HEK293 (cell line): Measurements from ENCODE around the gene RBM15B.

Source experiments
- CTCF ChIA-PET: fragments of 350-600 bp; formaldehyde crosslinking; extraction: SDS; loops from one replicate; lab custom pipeline; 2021; ENCODE audit warnings: antibody characterized with exemption; lab: Yijun Ruan, JAX
- POLR2A ChIA-PET: fragments of 300-600 bp; formaldehyde crosslinking; extraction: SDS; loops from one replicate; lab custom pipeline; 2020; ENCODE audit warnings: antibody characterized with exemption, inconsistent platforms; lab: Yijun Ruan, JAX
- H3K27ac ChIP-seq: fragments of 200-500 bp; sonication (Bioruptor generic); 2 replicates; pipeline ENCODE4 v1.5.1; 2014; ENCODE audit warnings: low read depth, low read length, control low read depth, inconsistent platforms; ENCODE audit errors: extremely low read depth
- H3K36me3 ChIP-seq, 2 experiments: fragments of 200-500 bp in 1 of 2; sonication (Bioruptor generic) in 1 of 2; 1 replicate in 1 of 2; 2 replicates in 1 of 2; pipeline ENCODE4 v1.5.1; 2014 to 2017; ENCODE audit warnings: inconsistent platforms in 2 of 2, low read length in 2 of 2; ENCODE audit not compliant: control insufficient read depth in 2 of 2, insufficient read depth in 1 of 2
- H3K4me1 ChIP-seq: fragments of 200-500 bp; sonication (Bioruptor generic); 2 replicates; pipeline ENCODE4 v1.5.1; 2014; ENCODE audit warnings: mild to moderate bottlenecking, low read length, inconsistent platforms; ENCODE audit not compliant: control insufficient read depth, insufficient read depth
- H3K4me3 ChIP-seq: 2 replicates; pipeline ENCODE4 v1.5.1; 2011; ENCODE audit warnings: low read depth, mild to moderate bottlenecking, control low read depth, low read length, moderate library complexity
- H3K9me3 ChIP-seq: fragments of 200-500 bp; sonication (Bioruptor generic); 2 replicates; pipeline ENCODE4 v1.5.1; 2014; ENCODE audit warnings: low read depth, low read length, inconsistent platforms; ENCODE audit not compliant: control insufficient read depth, insufficient read depth
- KLF16 ChIP-seq: fragments of 450-650 bp; formaldehyde crosslinking; IDR thresholded peaks from 2 replicates; pipeline ENCODE4 v1.5.1; 2017; ENCODE audit warnings: missing biosample characterization, missing genetic modification characterization
- PRDM1 ChIP-seq: fragments of 450-650 bp; formaldehyde crosslinking; IDR thresholded peaks from 2 replicates; pipeline ENCODE4; 2016; ENCODE audit warnings: missing biosample characterization, missing genetic modification characterization
- SCRT2 ChIP-seq: fragments of 450-650 bp; formaldehyde crosslinking; IDR thresholded peaks from 2 replicates; pipeline ENCODE4 v1.5.1; 2016; ENCODE audit warnings: missing biosample characterization, missing genetic modification characterization
- WT1 ChIP-seq: fragments of 450-650 bp; formaldehyde crosslinking; IDR thresholded peaks from 2 replicates; pipeline ENCODE4 v1.5.1; 2016; ENCODE audit warnings: missing biosample characterization, missing genetic modification characterization
- ZBTB8A ChIP-seq: fragments of 450-650 bp; formaldehyde crosslinking; IDR thresholded peaks from 2 replicates; pipeline ENCODE4 v1.5.1; 2016; ENCODE audit warnings: missing biosample characterization, missing genetic modification characterization
- ZNF112 ChIP-seq: fragments of 450-650 bp; formaldehyde crosslinking; IDR thresholded peaks from 2 replicates; pipeline ENCODE4 v1.5.0; 2017; ENCODE audit warnings: missing biosample characterization, missing genetic modification characterization
- ZNF157 ChIP-seq: fragments of 450-650 bp; formaldehyde crosslinking; IDR thresholded peaks from 2 replicates; pipeline ENCODE4 v1.5.1; 2016; ENCODE audit warnings: missing biosample characterization, missing genetic modification characterization
- ZNF23 ChIP-seq: fragments of 450-650 bp; formaldehyde crosslinking; IDR thresholded peaks from 2 replicates; pipeline ENCODE4 v1.5.1; 2016; ENCODE audit warnings: missing biosample characterization, missing genetic modification characterization, borderline replicate concordance
- ZNF416 ChIP-seq: fragments of 450-650 bp; formaldehyde crosslinking; IDR thresholded peaks from 2 replicates; pipeline ENCODE4 v1.5.1; 2016; ENCODE audit warnings: missing biosample characterization, missing genetic modification characterization
- ZNF529 ChIP-seq: fragments of 450-650 bp; formaldehyde crosslinking; IDR thresholded peaks from 2 replicates; pipeline ENCODE4 v1.5.1; 2017; ENCODE audit warnings: missing genetic modification characterization, missing biosample characterization; ENCODE audit not compliant: insufficient replicate concordance
- ZNF544 ChIP-seq: fragments of 450-650 bp; formaldehyde crosslinking; IDR thresholded peaks from 2 replicates; pipeline ENCODE4 v1.5.0; 2017; ENCODE audit warnings: missing biosample characterization, missing genetic modification characterization
- ZNF555 ChIP-seq: fragments of 450-650 bp; formaldehyde crosslinking; conservative IDR thresholded peaks from 2 replicates; pipeline ENCODE4 v1.5.1; 2017; ENCODE audit warnings: missing biosample characterization, mild to moderate bottlenecking, missing genetic modification characterization, inconsistent platforms
- ZNF558 ChIP-seq: fragments of 450-650 bp; formaldehyde crosslinking; IDR thresholded peaks from 2 replicates; pipeline ENCODE4 v1.5.1; 2016; ENCODE audit warnings: missing biosample characterization, missing genetic modification characterization
- ZNF610 ChIP-seq: fragments of 450-650 bp; formaldehyde crosslinking; IDR thresholded peaks from 2 replicates; pipeline ENCODE4 v1.5.1; 2016; ENCODE audit warnings: missing biosample characterization, missing genetic modification characterization, borderline replicate concordance
- ZNF621 ChIP-seq: fragments of 450-650 bp; formaldehyde crosslinking; IDR thresholded peaks from 2 replicates; pipeline ENCODE4 v1.5.1; 2017; ENCODE audit warnings: missing biosample characterization, missing genetic modification characterization
- ZNF654 ChIP-seq: fragments of 450-650 bp; formaldehyde crosslinking; IDR thresholded peaks from 2 replicates; pipeline ENCODE4 v1.5.1; 2016; ENCODE audit warnings: low read depth, missing biosample characterization, missing genetic modification characterization
- ZNF843 ChIP-seq: fragments of 450-650 bp; formaldehyde crosslinking; IDR thresholded peaks from 2 replicates; pipeline ENCODE4 v1.5.1; 2016; ENCODE audit warnings: missing biosample characterization, missing genetic modification characterization
- TF ChIP-seq, protein P1 (sequence below): fragments of 450-650 bp; formaldehyde crosslinking; IDR thresholded peaks from 2 replicates; pipeline ENCODE4 v1.5.1; 2016; ENCODE audit warnings: missing biosample characterization, missing genetic modification characterization
- TF ChIP-seq, protein P2 (sequence below): fragments of 450-650 bp; formaldehyde crosslinking; IDR thresholded peaks from 2 replicates; pipeline ENCODE4 v1.5.1; 2017; ENCODE audit warnings: missing biosample characterization, missing genetic modification characterization
- TF ChIP-seq, protein P3 (sequence below): fragments of 450-650 bp; formaldehyde crosslinking; IDR thresholded peaks from 2 replicates; pipeline ENCODE4 v1.5.1; 2016; ENCODE audit warnings: missing biosample characterization, missing genetic modification characterization
- TF ChIP-seq, protein P4 (sequence below): fragments of 450-650 bp; formaldehyde crosslinking; IDR thresholded peaks from 2 replicates; pipeline ENCODE4 v1.5.1; 2016; ENCODE audit warnings: missing biosample characterization, missing genetic modification characterization
- TF ChIP-seq, protein P5 (sequence below): fragments of 450-650 bp; formaldehyde crosslinking; IDR thresholded peaks from 2 replicates; pipeline ENCODE4 v1.5.1; 2016; ENCODE audit warnings: missing biosample characterization, missing genetic modification characterization

The RBM15B gene

DNA sequence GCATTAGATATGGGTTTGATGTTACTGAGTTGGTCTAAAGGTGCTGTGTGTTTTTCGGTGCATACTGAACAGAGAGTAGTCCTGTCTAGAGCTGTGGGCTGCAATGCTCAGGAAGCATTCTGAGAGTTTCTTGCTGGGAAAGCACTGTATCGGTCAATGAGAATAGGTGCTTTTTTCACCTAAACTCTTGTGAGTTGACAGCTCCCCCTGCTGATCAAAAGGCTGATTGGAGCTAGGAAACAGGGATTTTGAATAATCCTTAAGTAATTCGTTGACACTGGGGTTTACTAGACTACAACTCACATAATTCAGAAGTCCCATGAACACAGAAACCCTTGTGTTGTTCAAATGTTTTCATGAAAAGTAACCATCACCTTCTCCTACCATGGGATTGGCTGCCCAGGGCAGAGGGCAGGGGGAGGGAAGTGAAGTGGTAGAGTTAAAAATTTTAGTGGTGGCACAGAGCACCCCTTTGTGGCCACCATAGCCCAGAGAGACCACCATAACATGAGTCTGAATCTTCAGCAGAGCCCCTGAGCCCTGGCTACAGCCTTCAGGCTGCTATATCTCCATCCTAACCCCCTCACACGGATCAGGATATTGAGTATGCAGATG is 19.0 kb upstream of the RBM15B start:
- H3K9me3 ChIP-seq, result no peaks in the 10 kb centered on the region
- H3K27ac ChIP-seq, result no peak overlapping the region
- no peak for TF ChIP-seq PRDM1 (tag by site-specific recombination)
- no peak for TF ChIP-seq ZNF621 (tag by site-specific recombination)
- no peak for TF ChIP-seq KLF16 (tag by site-specific recombination)
- TF ChIP-seq ZNF654 (tag by site-specific recombination), result peak; percentile 80
- no peak for TF ChIP-seq ZNF610 (tag by site-specific recombination)
- TF ChIP-seq ZBTB8A (tag by site-specific recombination), result no peak
- TF ChIP-seq, protein P1, sequence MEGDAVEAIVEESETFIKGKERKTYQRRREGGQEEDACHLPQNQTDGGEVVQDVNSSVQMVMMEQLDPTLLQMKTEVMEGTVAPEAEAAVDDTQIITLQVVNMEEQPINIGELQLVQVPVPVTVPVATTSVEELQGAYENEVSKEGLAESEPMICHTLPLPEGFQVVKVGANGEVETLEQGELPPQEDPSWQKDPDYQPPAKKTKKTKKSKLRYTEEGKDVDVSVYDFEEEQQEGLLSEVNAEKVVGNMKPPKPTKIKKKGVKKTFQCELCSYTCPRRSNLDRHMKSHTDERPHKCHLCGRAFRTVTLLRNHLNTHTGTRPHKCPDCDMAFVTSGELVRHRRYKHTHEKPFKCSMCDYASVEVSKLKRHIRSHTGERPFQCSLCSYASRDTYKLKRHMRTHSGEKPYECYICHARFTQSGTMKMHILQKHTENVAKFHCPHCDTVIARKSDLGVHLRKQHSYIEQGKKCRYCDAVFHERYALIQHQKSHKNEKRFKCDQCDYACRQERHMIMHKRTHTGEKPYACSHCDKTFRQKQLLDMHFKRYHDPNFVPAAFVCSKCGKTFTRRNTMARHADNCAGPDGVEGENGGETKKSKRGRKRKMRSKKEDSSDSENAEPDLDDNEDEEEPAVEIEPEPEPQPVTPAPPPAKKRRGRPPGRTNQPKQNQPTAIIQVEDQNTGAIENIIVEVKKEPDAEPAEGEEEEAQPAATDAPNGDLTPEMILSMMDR, result peak; percentile 20; the same call in 1 of the 2 replicates
- peaks cover 0 to 43% of the 10 kb centered on the region in 2 experiments; a peak in 1 of 3 replicates for H3K36me3 ChIP-seq
- H3K4me1 ChIP-seq, result no peaks in the 10 kb centered on the region
- no peak overlapping the region for H3K4me3 ChIP-seq
- ChIA-PET CTCF (interaction anchor here (0.6 to 4.0 kb wide), 11 partner anchors 61 to 756 kb away, joined by 3 to 36 read pairs (median 4); partner anchors contain the start of gene MAPKAPK3), POLR2A (no interaction called here)

DNA sequence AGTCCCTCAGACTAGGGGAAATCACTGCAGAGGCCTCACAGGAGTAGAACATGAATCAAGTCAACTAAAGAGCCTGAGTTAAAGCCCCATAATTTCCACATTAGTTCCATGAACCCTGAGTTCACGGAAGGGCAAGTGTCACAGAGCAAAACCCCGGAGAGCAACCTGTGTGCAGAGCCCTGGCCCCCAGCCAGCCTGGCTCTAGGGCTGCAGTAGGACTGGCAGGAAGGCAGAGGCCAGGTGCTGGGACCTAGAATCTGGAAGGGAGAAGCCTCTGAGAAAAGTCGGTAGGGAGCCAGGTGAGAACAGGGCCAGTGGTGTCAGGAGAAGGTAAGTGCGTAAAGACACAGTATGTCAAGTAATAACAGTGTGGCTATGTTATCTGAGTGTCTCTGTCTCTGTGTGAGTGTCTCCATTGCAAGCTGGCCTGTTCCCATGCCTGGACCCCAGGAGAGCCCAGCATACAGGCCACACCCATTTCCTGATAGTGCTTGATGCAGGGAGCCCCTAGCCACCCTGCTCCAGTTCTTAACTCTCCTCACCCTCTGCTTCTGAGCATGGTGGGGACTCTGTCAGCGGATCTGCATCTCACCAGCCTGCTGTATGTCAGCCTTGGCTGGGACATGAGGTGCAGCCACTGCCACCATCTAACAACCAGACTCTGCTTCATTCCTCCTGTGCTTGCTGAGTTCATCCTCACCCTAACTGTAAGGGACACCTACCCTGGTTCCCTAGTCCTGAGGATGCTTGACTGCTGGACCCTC is 17.2 kb upstream of the RBM15B start:
- Histone ChIP-seq H3K4me3 (no peak overlapping the region), H3K27ac (no peak overlapping the region), H3K4me1 (no peaks in the 10 kb centered on the region), H3K9me3 (no peaks in the 10 kb centered on the region), H3K36me3 (peaks cover 0 to 46% of the 10 kb centered on the region in 2 experiments; a peak in 1 of 3 replicates)
- POLR2A ChIA-PET, result no interaction called here
- CTCF ChIA-PET, result no interaction called here
- TF ChIP-seq, protein P2, sequence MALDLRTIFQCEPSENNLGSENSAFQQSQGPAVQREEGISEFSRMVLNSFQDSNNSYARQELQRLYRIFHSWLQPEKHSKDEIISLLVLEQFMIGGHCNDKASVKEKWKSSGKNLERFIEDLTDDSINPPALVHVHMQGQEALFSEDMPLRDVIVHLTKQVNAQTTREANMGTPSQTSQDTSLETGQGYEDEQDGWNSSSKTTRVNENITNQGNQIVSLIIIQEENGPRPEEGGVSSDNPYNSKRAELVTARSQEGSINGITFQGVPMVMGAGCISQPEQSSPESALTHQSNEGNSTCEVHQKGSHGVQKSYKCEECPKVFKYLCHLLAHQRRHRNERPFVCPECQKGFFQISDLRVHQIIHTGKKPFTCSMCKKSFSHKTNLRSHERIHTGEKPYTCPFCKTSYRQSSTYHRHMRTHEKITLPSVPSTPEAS (tag by site-specific recombination), result no peak
- TF ChIP-seq, protein P3, sequence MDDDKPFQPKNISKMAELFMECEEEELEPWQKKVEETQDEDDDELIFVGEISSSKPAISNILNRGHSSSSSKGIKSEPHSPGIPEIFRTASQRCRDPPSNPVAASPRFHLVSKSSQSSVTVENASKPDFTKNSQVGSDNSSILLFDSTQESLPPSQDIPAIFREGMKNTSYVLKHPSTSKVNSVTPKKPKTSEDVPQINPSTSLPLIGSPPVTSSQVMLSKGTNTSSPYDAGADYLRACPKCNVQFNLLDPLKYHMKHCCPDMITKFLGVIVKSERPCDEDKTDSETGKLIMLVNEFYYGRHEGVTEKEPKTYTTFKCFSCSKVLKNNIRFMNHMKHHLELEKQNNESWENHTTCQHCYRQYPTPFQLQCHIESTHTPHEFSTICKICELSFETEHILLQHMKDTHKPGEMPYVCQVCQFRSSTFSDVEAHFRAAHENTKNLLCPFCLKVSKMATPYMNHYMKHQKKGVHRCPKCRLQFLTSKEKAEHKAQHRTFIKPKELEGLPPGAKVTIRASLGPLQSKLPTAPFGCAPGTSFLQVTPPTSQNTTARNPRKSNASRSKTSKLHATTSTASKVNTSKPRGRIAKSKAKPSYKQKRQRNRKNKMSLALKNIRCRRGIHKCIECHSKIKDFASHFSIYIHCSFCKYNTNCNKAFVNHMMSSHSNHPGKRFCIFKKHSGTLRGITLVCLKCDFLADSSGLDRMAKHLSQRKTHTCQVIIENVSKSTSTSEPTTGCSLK (tag by site-specific recombination), result no peak
- TF ChIP-seq ZNF416 (tag by site-specific recombination), result no peak
- TF ChIP-seq, protein P4, sequence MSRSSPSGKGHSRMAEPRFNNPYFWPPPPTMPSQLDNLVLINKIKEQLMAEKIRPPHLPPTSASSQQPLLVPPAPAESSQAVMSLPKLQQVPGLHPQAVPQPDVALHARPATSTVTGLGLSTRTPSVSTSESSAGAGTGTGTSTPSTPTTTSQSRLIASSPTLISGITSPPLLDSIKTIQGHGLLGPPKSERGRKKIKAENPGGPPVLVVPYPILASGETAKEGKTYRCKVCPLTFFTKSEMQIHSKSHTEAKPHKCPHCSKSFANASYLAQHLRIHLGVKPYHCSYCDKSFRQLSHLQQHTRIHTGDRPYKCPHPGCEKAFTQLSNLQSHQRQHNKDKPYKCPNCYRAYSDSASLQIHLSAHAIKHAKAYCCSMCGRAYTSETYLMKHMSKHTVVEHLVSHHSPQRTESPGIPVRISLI (tag by site-specific recombination), result no peak
- no peak for TF ChIP-seq ZNF555
- no peak for TF ChIP-seq ZNF529 (tag by site-specific recombination)
- TF ChIP-seq ZNF23 (tag by site-specific recombination), result no peak
- TF ChIP-seq ZNF843 (tag by site-specific recombination), result no peak
- no peak for TF ChIP-seq WT1 (tag by site-specific recombination)
- no peak for TF ChIP-seq ZNF157 (tag by site-specific recombination)
- TF ChIP-seq SCRT2 (tag by site-specific recombination), result no peak
- no peak for TF ChIP-seq ZNF112 (tag by site-specific recombination)
- TF ChIP-seq, protein P5, sequence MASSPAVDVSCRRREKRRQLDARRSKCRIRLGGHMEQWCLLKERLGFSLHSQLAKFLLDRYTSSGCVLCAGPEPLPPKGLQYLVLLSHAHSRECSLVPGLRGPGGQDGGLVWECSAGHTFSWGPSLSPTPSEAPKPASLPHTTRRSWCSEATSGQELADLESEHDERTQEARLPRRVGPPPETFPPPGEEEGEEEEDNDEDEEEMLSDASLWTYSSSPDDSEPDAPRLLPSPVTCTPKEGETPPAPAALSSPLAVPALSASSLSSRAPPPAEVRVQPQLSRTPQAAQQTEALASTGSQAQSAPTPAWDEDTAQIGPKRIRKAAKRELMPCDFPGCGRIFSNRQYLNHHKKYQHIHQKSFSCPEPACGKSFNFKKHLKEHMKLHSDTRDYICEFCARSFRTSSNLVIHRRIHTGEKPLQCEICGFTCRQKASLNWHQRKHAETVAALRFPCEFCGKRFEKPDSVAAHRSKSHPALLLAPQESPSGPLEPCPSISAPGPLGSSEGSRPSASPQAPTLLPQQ (tag by site-specific recombination), result no peak
- no peak for TF ChIP-seq ZNF558
- no peak for TF ChIP-seq ZNF544
